ENCODE measurements around the gene SMARCAD1.

DNA sequence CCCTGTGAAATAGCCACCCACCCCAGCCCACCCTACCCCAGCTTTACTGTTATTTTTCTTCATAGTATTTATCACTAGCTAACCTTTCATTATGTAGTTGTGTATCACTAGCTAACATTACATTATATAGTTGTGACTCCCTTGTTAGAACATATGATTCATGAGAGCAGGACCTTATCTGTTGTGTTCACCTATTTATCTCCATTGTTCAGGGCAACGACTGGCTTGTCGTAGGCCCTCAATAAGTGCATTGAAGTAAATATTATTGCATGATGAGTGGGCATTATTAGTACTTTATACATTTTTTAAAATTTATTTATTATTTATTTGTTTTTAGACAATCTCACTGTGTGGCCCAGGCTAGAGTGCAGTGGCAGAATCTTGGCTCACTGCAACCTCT, 4.2 kb downstream of the SMARCAD1 start:
- TF ChIP-seq RFX5 (IDR thresholded peaks at IDR 0.05; ENCODE audit: borderline replicate concordance, low read depth, low read length) (no peak), YY1 (IDR thresholded peaks at IDR 0.05; ENCODE audit: low read depth, low read length) (no peak), POLR2AphosphoS5 (IDR thresholded peaks at IDR 0.05; ENCODE audit: low read depth, low read length) (no peak), JUND (IDR thresholded peaks at IDR 0.05; ENCODE audit: low read length) (no peak)
- TF ChIP-seq, protein P1, sequence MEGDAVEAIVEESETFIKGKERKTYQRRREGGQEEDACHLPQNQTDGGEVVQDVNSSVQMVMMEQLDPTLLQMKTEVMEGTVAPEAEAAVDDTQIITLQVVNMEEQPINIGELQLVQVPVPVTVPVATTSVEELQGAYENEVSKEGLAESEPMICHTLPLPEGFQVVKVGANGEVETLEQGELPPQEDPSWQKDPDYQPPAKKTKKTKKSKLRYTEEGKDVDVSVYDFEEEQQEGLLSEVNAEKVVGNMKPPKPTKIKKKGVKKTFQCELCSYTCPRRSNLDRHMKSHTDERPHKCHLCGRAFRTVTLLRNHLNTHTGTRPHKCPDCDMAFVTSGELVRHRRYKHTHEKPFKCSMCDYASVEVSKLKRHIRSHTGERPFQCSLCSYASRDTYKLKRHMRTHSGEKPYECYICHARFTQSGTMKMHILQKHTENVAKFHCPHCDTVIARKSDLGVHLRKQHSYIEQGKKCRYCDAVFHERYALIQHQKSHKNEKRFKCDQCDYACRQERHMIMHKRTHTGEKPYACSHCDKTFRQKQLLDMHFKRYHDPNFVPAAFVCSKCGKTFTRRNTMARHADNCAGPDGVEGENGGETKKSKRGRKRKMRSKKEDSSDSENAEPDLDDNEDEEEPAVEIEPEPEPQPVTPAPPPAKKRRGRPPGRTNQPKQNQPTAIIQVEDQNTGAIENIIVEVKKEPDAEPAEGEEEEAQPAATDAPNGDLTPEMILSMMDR (IDR thresholded peaks at IDR 0.05; ENCODE audit: control extremely low read depth in 1 of 3, insufficient read depth in 1 of 3, low read depth in 1 of 3, low read length in 3 of 3): no peak

Data from H1 (cell line).